UCSD-AML1 (cell line): ENCODE data around the gene HSD17B12.
"Not testable (repeated sequence)": the region's sequence is repeated elsewhere in the genome, so short reads cannot be mapped to it uniquely, and the experiment has no call there.

Experiments used
- DNase-seq: peaks from one replicate; lab custom pipeline; 2025; ENCODE audit not compliant: unreplicated experiment; lab: John Stamatoyannopoulos, UW

HSD17B12 gene

GRCh38 chr11:43680521-43681400 is at the start of gene HSD17B12:
TSS of gene HSD17B12 (plus strand) at chr11:43680738. CDS start at chr11:43680828, 90 bp downstream.
- DNase-seq = peak; percentile 99

DNA sequence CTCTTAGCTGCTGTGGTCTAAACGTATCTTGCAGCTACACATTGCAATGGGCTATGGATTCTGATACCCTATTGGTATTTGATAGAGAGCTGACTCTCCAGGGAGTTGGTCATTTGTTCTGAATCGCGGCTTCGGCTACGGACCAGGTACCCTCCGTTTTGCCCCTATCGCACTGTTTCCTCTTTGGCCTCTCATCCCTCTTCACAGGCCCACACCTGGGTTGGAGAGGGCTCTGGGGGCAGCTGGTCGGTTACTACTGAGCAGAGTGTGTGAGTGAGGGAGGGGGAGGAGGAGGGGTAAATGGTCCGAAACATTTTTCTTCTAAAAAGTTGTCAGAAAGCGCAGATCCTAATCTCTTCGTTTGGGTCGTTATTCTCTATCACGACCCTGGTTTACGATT is 48.8 kb upstream of the HSD17B12 start:
- no peak for DNase-seq

DNA sequence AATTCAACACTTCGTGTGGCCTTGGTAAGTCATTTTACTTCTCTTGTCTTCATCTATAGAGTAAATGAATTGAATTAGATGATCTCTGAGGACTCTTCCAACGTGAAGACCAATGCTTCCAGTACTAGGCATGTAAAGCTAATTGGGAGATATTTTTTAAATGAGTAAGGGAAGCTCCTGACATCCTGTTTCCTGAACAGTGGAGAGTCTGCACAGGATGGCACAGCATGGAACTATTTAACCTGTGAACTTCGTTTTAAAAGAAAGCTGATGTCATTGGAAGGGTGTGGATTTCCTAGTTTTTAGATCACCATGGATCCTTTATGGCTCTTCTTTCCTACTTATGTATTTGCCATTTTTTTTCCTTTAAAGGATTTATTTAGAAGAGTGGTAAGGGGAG is 48.4 kb upstream of the HSD17B12 start:
- DNase-seq = no peak

DNA sequence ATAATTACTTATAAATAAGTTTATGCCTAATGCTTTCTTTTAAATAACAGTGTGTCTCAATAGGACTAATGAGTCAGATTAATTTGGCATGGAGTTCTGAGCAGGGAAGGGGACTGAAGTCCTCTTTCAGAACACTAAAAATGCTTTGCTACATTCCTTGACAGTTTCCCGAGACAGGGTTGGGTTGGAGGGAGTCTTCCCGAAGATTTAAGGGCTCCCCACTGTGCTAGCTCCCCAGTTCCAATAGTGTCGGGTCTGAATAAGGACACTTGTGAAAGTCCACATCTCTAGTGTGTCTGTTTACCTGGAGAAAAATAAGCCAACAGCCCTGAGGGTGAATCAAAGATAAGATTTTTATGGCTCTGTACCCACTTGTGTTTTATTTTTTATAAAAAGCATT is 41.8 kb upstream of the HSD17B12 start:
- no peak for DNase-seq

- no peak for DNase-seq
Observed at GRCh38 chr11:43639224-43639623, 41.3 kb upstream of the HSD17B12 start.

DNA sequence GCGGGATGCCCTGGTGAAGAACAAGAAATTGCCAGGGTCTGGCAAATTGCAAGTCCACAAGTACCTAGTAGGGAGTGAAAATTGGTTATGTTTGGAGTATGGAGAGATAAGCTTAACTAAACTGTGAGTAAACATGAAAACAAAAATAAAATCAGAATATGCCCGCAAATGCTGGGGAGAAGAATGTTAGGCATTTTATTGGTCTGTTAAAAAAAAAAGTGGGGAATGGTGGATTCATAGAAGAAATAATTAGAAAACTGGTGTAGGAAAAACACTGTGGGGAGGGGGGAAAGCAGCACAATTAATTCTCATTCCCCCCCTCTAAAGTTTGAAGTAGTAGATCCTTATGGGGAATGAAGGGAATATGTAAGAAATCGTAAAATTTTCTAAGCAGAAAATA is 40.6 kb upstream of the HSD17B12 start:
- no peak for DNase-seq

DNA sequence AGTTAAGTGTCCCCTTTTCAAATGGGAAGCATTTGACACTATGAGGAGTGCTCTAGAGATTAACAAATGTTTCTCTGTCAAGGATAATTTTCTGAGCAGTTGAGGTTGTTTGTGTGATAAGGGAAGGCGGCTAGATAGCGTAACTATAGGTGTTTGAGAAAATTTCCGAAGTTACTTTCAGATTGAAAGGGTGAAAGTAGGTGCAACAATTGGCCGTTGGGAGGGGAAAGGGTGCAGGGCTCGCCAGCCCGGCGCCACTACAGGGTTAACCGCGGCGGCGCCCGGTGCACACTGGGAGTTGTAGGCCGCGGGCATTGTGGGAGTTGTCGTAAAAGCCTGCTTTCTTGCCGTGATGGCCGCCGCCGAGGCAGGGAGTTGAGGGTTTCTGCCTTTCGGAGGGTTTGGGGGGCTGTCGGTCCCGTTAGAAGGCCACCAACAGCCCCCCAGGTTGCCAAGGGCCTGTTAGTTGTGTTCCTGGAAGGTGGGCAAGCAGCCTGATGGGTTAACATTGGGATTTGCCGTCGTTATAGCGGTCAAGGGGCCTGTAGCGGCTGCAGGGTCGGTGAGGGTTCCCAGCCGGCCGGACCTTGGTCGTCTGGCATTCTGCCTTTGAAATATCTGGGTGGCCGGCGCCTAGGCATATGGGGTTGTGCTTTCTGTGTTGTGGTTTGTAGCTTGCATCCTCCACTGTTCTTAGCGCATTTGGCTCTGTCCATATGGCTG is 36.5 kb upstream of the HSD17B12 start:
- DNase-seq = peak; percentile 84

GRCh38 chr11:43644621-43645299 is 35.8 kb upstream of the HSD17B12 start:
- no peak for DNase-seq

DNA sequence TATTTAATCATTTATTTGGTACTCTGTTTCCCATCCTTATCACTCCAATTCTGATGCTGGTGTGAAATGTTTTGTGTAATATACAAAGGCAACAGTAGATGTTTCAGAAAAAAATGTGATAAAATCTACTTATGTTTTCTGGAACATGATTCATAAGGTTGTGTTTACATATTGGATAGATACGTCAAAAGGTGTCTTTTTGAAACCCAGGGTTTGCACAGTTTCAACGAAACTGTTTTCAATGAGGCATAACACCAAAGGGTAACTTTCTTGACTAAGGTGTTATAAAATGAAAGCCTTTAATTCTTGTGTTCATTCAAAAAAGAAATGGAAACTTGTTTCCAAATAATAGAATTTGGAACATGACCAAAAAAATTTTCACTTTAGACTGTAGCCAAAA is 33.8 kb upstream of the HSD17B12 start:
- no peak for DNase-seq

DNA sequence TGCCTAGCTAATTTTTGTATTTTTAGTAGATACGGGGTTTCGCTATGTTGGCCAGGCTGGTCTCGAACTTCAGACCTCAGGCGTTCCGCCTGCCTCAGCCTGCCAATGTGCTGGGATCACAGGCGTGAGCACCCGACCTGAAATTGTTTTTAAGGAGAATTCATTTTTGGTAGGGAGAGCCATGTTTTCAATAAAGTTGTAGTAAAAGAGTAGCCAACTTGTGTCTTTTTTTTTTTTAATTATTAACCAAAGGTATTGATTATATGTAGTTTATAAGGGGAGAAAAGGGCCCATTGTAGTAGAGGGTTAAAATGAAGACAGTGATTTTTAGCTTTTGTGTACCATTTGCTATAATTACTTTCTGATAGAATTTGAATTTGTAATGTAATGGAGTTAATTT is 31.6 kb upstream of the HSD17B12 start:
- DNase-seq = no peak

GRCh38 chr11:43649501-43649900 is 31.0 kb upstream of the HSD17B12 start:
- no peak for DNase-seq

- DNase-seq = no peak
Observed at GRCh38 chr11:43649921-43650320, 30.6 kb upstream of the HSD17B12 start.

DNA sequence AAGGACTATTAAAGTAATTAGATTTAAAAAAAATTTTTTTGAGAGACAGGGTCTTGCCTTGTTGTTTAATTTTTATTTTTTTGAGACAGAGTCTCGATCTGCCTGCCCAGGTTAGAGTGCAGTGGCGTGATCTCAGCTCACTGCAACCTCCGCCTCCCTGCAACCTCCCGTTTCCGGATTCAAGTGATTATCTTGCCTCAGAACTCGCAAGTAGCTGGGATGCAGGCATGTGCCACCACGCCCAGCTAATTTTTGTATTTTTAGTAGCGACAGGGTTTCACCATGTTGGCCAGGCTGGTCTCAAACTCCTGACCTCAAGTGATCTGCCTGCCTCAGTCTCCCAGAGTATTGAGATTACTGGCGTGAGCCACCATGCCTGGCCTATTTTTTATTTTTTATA is 17.5 kb upstream of the HSD17B12 start:
- not testable (repeated sequence) for DNase-seq

- DNase-seq = no peak
Observed at GRCh38 chr11:43664295-43664694, 16.2 kb upstream of the HSD17B12 start.

- DNase-seq = not testable (repeated sequence)
Observed at GRCh38 chr11:43671284-43671683, 9.3 kb upstream of the HSD17B12 start.

DNA sequence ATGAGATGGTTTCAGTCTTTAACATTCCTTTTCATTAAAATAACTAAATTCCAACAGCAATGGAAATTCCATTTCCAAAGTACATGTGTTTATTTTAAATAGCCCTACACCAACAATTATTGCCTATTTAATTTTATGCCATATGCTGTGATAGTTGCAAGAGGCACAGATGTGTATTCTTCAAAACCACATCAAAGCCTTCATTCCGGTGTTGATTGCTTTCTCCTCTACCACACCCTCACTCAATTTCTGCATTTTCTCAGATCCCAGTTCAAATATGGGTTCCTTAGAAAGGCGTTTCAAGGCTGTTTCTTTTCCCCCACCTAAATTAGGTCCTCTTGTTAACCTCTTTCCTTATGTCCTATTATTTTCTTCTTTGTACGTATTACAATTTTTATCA is 6.0 kb upstream of the HSD17B12 start:
- DNase-seq = no peak

GRCh38 chr11:43676933-43677332 is 3.6 kb upstream of the HSD17B12 start:
- DNase-seq = no peak

GRCh38 chr11:43681401-43681942 is 934 bp downstream of the HSD17B12 start:
- no peak for DNase-seq

DNA sequence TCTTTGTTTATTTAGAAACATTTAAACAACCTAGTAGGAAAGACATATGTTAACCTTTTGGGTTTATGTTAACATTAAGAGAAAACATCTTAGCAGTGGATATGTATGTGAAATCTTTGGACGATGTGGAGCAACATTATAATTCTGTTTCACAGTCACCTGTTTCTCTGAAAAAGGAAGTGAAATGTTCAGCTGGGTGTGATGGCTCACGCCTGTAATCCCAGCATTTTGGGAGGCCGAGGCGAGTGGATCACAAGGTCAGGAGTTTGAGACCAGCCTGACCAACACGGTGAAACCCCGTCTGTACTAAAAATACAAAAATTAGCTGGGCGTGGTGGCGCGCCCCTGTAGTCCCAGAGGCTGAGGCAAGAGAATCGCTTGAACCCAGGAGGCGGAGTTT is 1.5 kb downstream of the HSD17B12 start:
- DNase-seq = not testable (repeated sequence)

DNA sequence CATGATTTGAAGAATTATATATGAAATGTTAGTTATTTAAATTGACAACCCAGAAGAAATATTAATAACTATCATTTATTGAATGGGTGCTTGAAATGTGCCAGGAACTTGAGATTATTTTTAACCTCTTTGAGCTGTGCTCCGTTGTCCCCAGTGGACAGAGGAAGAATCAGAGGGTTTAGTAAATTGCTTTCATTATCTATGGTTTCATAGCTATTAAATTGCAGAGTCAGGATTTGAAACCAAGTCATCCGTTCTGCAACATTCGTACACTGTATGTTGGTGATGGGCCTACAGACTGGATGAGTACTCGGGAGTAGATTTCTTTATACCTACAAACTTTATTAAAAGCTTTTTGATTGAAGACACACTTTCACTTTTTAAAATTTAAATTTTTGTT is 4.9 kb downstream of the HSD17B12 start:
- DNase-seq = no peak

GRCh38 chr11:43686207-43686606 is 5.7 kb downstream of the HSD17B12 start:
- no peak for DNase-seq
